ENCODE results near the gene UAP1L1.

DNA sequence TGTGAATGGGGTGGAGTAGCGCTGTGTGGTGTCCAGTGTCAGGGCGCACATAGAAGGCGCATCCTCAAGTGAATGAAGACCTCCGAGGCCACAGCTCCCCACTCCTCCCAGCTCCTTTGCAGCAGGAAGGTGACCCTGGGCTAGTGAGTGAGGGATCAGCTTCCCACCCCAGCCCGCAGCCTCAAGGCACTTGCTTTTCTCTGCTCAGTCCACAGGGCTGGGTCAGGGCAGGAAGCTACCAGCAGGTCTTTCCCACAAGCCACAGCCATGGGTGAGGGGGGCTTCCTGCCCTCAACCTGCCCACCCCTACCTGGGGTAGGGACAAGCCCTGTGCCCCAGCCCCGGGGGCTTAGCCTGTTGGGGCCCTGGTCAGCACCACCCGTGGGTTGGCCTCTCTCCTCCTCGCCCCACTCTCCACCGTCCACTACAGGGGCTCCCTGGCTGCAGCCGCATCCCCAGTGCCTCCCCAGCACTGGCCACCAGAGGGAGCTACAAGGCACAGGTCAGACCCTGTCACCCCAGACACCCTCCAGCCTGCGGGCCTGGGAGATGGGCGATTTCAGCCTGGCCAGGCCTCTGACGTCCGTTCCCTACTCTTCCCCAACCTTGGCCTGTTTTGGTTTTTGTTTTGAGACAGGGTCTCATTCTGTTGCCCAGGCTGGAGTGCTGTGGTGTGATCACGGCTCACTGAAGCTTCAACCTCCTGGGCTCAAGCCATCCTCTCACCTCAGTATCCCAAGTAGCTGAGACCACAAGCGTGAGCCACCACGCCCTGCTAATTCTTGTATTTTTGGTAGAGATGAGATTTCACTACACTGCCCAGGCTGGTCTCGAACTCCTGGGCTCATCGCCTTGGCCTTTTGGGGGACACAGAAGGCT, 48.0 kb upstream of the UAP1L1 start:
- TF ChIP-seq, protein P1, sequence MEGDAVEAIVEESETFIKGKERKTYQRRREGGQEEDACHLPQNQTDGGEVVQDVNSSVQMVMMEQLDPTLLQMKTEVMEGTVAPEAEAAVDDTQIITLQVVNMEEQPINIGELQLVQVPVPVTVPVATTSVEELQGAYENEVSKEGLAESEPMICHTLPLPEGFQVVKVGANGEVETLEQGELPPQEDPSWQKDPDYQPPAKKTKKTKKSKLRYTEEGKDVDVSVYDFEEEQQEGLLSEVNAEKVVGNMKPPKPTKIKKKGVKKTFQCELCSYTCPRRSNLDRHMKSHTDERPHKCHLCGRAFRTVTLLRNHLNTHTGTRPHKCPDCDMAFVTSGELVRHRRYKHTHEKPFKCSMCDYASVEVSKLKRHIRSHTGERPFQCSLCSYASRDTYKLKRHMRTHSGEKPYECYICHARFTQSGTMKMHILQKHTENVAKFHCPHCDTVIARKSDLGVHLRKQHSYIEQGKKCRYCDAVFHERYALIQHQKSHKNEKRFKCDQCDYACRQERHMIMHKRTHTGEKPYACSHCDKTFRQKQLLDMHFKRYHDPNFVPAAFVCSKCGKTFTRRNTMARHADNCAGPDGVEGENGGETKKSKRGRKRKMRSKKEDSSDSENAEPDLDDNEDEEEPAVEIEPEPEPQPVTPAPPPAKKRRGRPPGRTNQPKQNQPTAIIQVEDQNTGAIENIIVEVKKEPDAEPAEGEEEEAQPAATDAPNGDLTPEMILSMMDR (IDR thresholded peaks at IDR 0.05; ENCODE audit: insufficient read depth, low read length) = peak; percentile 73
- TF ChIP-seq POLR2AphosphoS5 (IDR thresholded peaks at IDR 0.05; ENCODE audit: low read depth) = no peak; the same call in 1 of the 2 replicates
- no peak for TF ChIP-seq GABPA (IDR thresholded peaks at IDR 0.05; ENCODE audit: low read depth)
- TF ChIP-seq, protein P2, sequence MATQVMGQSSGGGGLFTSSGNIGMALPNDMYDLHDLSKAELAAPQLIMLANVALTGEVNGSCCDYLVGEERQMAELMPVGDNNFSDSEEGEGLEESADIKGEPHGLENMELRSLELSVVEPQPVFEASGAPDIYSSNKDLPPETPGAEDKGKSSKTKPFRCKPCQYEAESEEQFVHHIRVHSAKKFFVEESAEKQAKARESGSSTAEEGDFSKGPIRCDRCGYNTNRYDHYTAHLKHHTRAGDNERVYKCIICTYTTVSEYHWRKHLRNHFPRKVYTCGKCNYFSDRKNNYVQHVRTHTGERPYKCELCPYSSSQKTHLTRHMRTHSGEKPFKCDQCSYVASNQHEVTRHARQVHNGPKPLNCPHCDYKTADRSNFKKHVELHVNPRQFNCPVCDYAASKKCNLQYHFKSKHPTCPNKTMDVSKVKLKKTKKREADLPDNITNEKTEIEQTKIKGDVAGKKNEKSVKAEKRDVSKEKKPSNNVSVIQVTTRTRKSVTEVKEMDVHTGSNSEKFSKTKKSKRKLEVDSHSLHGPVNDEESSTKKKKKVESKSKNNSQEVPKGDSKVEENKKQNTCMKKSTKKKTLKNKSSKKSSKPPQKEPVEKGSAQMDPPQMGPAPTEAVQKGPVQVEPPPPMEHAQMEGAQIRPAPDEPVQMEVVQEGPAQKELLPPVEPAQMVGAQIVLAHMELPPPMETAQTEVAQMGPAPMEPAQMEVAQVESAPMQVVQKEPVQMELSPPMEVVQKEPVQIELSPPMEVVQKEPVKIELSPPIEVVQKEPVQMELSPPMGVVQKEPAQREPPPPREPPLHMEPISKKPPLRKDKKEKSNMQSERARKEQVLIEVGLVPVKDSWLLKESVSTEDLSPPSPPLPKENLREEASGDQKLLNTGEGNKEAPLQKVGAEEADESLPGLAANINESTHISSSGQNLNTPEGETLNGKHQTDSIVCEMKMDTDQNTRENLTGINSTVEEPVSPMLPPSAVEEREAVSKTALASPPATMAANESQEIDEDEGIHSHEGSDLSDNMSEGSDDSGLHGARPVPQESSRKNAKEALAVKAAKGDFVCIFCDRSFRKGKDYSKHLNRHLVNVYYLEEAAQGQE (IDR thresholded peaks at IDR 0.05; ENCODE audit: insufficient replicate concordance, low read depth) = no peak
- TF ChIP-seq SPI1 (IDR thresholded peaks at IDR 0.05; ENCODE audit: borderline replicate concordance, low read depth) = no peak

Measured in HL-60 (cell line).